Smooth muscle cell (in vitro differentiated cells): ENCODE data around the gene HLA-B. TPM values are rescaled to one million over a fixed set of nuclear protein-coding genes. Genes with fewer than 3 reads are reported as not detected.

Experiments
- DNase-seq: peaks from one replicate; lab custom pipeline; 2025; ENCODE audit not compliant: unreplicated experiment; lab: John Stamatoyannopoulos, UW
- H2AFZ ChIP-seq: fragments of 200-600 bp; sonication (generic); 2 replicates; pipeline ENCODE4 v1.6.0; 2016; ENCODE audit warnings: antibody characterized with exemption, low read depth, mild to moderate bottlenecking
- H3F3A ChIP-seq: fragments of 200-600 bp; sonication (generic); 2 replicates; pipeline ENCODE4 v1.6.0; 2017; ENCODE audit warnings: antibody characterized with exemption, low read depth
- H3K27ac ChIP-seq: fragments of 200-600 bp; sonication (generic); 2 replicates; pipeline ENCODE4 v1.5.1; 2016; ENCODE audit warnings: low read depth, mild to moderate bottlenecking
- H3K27me3 ChIP-seq: fragments of 200-600 bp; sonication (generic); 2 replicates; pipeline ENCODE4 v1.6.1; 2016; ENCODE audit warnings: low read depth, mild to moderate bottlenecking
- H3K36me3 ChIP-seq: fragments of 200-600 bp; sonication (generic); 2 replicates; pipeline ENCODE4 v1.5.1; 2016; ENCODE audit warnings: low read depth
- H3K4me1 ChIP-seq: fragments of 200-600 bp; sonication (generic); 2 replicates; pipeline ENCODE4 v1.5.1; 2016; ENCODE audit warnings: low read depth
- H3K4me2 ChIP-seq: fragments of 200-600 bp; sonication (generic); 2 replicates; pipeline ENCODE4 v1.6.0; 2016; ENCODE audit warnings: mild to moderate bottlenecking
- H3K4me3 ChIP-seq: fragments of 200-600 bp; sonication (generic); 2 replicates; pipeline ENCODE4 v1.5.1; 2016; ENCODE audit warnings: mild to moderate bottlenecking
- H3K79me2 ChIP-seq: fragments of 200-600 bp; sonication (generic); 2 replicates; pipeline ENCODE4 v1.6.0; 2016; ENCODE audit warnings: low read depth, mild to moderate bottlenecking
- H3K9ac ChIP-seq: fragments of 200-600 bp; sonication (generic); 2 replicates; pipeline ENCODE4 v1.6.0; 2016; ENCODE audit warnings: low read depth
- H3K9me3 ChIP-seq: fragments of 200-600 bp; sonication (generic); replicated peaks from 2 replicates; pipeline ENCODE4 v1.5.1; 2016; ENCODE audit warnings: low read depth
- H4K20me1 ChIP-seq: fragments of 200-600 bp; sonication (generic); 2 replicates; pipeline ENCODE4 v1.6.0; 2016; ENCODE audit warnings: low read depth
- WGBS: methylation state at CpG from one replicate; pipeline ENCODE4 v1.1.7; 2016; ENCODE audit warnings: low lambda C conversion rate; 5-methylcytosine and 5-hydroxymethylcytosine counted together
- polyA plus RNA-seq: library from polyadenylated mRNA; unstranded; fragments of >200 nt; fragmentation: Nextera tagmentation; extraction: Ambion mirVana; gene quantifications from 2 replicates; pipeline ENCODE4 v1.2.1, GENCODE V29; 2016
- total RNA-seq: library from RNA; depleted of rRNA; stranded (reverse); fragments of >200 nt; gene quantifications from 2 replicates; pipeline ENCODE4 v1.2.3, GENCODE V29; 2014
- TF ChIP-seq, protein P1 (sequence below): fragments of 200-600 bp; sonication (generic); IDR thresholded peaks from 2 replicates; pipeline ENCODE4 v1.5.1; 2017; ENCODE audit warnings: borderline replicate concordance, mild to moderate bottlenecking, antibody characterized with exemption; ENCODE audit not compliant: insufficient read depth, poor library complexity, severe bottlenecking

Gene HLA-B
- total and polyA plus RNA-seq, 2 experiments from 2014 or later, result 646 to 2,794 TPM

- no peaks in the 10 kb centered on the region for H3K27me3 ChIP-seq
- no peak overlapping the region for H3K27ac ChIP-seq
- WGBS, result 59% methylated on average over 4 of the region's 4 CpGs
- H3F3A ChIP-seq, result no peaks in the 10 kb centered on the region
- H4K20me1 ChIP-seq, result no peaks in the 10 kb centered on the region
- no peaks in the 10 kb centered on the region for H3K36me3 ChIP-seq
- TF ChIP-seq, protein P1, sequence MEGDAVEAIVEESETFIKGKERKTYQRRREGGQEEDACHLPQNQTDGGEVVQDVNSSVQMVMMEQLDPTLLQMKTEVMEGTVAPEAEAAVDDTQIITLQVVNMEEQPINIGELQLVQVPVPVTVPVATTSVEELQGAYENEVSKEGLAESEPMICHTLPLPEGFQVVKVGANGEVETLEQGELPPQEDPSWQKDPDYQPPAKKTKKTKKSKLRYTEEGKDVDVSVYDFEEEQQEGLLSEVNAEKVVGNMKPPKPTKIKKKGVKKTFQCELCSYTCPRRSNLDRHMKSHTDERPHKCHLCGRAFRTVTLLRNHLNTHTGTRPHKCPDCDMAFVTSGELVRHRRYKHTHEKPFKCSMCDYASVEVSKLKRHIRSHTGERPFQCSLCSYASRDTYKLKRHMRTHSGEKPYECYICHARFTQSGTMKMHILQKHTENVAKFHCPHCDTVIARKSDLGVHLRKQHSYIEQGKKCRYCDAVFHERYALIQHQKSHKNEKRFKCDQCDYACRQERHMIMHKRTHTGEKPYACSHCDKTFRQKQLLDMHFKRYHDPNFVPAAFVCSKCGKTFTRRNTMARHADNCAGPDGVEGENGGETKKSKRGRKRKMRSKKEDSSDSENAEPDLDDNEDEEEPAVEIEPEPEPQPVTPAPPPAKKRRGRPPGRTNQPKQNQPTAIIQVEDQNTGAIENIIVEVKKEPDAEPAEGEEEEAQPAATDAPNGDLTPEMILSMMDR, result no peak
- H3K9me3 ChIP-seq, result no peaks in the 10 kb centered on the region
- no peak for DNase-seq
- H3K4me2 ChIP-seq, result no peak overlapping the region
- H3K9ac ChIP-seq, result no peak overlapping the region
- H3K4me3 ChIP-seq, result no peak overlapping the region
- no peaks in the 10 kb centered on the region for H3K79me2 ChIP-seq
- H2AFZ ChIP-seq, result no peak overlapping the region
- H3K4me1 ChIP-seq, result no peaks in the 10 kb centered on the region
These were observed 24.1 kb downstream of the HLA-B start for GRCh38 chr6:31332637-31333602.

- H3K79me2 ChIP-seq, result no peaks in the 10 kb centered on the region
- H3K4me2 ChIP-seq, result no peak overlapping the region
- no peaks in the 10 kb centered on the region for H3K4me1 ChIP-seq
- no peaks in the 10 kb centered on the region for H3K9me3 ChIP-seq
- no peaks in the 10 kb centered on the region for H3K27me3 ChIP-seq
- no peak overlapping the region for H3K4me3 ChIP-seq
- no peak overlapping the region for H2AFZ ChIP-seq
- TF ChIP-seq, protein P1, result no peak
- H4K20me1 ChIP-seq, result no peaks in the 10 kb centered on the region
- H3F3A ChIP-seq, result no peaks in the 10 kb centered on the region
- DNase-seq, result no peak
- no peak overlapping the region for H3K9ac ChIP-seq
- no peaks in the 10 kb centered on the region for H3K36me3 ChIP-seq
- 70% methylated on average over 7 of the region's 7 CpGs for WGBS
- no peak overlapping the region for H3K27ac ChIP-seq
These were observed 28.5 kb downstream of the HLA-B start for GRCh38 chr6:31328355-31328960.

DNA sequence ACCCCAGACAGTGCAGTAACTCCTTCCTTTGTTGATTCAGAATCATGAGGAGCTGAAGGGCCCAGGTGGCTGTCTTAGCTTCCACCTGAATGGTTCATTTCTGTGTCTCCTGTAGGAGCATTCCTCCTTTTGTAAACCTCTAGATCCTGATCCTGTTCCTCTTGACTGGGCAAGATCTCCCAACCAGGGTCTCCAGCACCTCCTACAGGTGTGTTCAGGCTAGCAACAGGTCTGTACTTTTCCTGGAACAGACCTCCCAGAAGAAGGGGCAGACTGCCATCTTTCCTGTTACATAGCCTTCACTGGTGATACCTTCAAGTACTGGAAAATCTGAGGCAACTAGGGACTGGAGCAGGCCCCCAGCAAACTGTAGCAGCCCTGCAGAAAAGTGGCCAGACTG, 35.2 kb downstream of the HLA-B start:
- no peak overlapping the region for H3K4me3 ChIP-seq
- no peaks in the 10 kb centered on the region for H3K27me3 ChIP-seq
- H2AFZ ChIP-seq, result no peak overlapping the region
- H3K9me3 ChIP-seq, result no peaks in the 10 kb centered on the region
- no peaks in the 10 kb centered on the region for H3K36me3 ChIP-seq
- TF ChIP-seq, protein P1, result no peak
- no peak overlapping the region for H3K4me2 ChIP-seq
- H3K4me1 ChIP-seq, result no peaks in the 10 kb centered on the region
- no peak overlapping the region for H3K9ac ChIP-seq
- no peak for DNase-seq
- H4K20me1 ChIP-seq, result no peaks in the 10 kb centered on the region
- no peaks in the 10 kb centered on the region for H3F3A ChIP-seq
- H3K27ac ChIP-seq, result no peak overlapping the region
- no peaks in the 10 kb centered on the region for H3K79me2 ChIP-seq
